Astrocyte (in vitro differentiated cells and primary cell): Measurements from ENCODE around the gene TIMP3. TPM values are rescaled to one million over a fixed set of nuclear protein-coding genes. Genes with fewer than 3 reads are reported as not detected.

Experiments used
- DNase-seq: peaks from one replicate; pipeline ENCODE4 v3.0.0-alpha.2; 2010; ENCODE audit warnings: low read depth
- FAIRE-seq: peaks from 2 replicates; lab custom pipeline; 2011; peaks lifted over from hg19 to GRCh38; lab: Jason Lieb, UNC
- H2AFZ ChIP-seq: 2 replicates; pipeline ENCODE4 v1.6.0; 2012; ENCODE audit warnings: low read depth, low read length, inconsistent platforms
- H3K27ac ChIP-seq: 2 replicates; pipeline ENCODE4 v1.5.1; 2011; ENCODE audit warnings: low read depth, low read length, inconsistent platforms
- H3K27me3 ChIP-seq: 2 replicates; pipeline ENCODE4 v1.6.0; 2011; ENCODE audit warnings: low read length, inconsistent platforms; ENCODE audit not compliant: insufficient read depth
- H3K36me3 ChIP-seq: 2 replicates; pipeline ENCODE4 v1.5.1; 2011; ENCODE audit warnings: low read length, inconsistent platforms; ENCODE audit not compliant: insufficient read depth
- H3K4me1 ChIP-seq: 2 replicates; pipeline ENCODE4 v1.5.1; 2011; ENCODE audit warnings: low read length, inconsistent platforms; ENCODE audit not compliant: insufficient read depth
- H3K4me2 ChIP-seq: 2 replicates; pipeline ENCODE4 v1.6.0; 2012; ENCODE audit warnings: low read length, inconsistent platforms
- H3K4me3 ChIP-seq: 2 replicates; pipeline ENCODE4 v1.5.1; 2011; ENCODE audit warnings: low read depth, mild to moderate bottlenecking, low read length, inconsistent platforms; ENCODE audit not compliant: insufficient read depth
- H3K79me2 ChIP-seq: 2 replicates; pipeline ENCODE4 v1.6.0; 2012; ENCODE audit warnings: mild to moderate bottlenecking, low read length, inconsistent platforms; ENCODE audit not compliant: insufficient read depth
- H3K9ac ChIP-seq: 2 replicates; pipeline ENCODE4 v1.6.0; 2012; ENCODE audit warnings: mild to moderate bottlenecking, low read length, inconsistent platforms
- H3K9me3 ChIP-seq: 2 replicates; pipeline ENCODE4 v1.5.1; 2012; ENCODE audit warnings: low read depth, mild to moderate bottlenecking, low read length, inconsistent platforms; ENCODE audit not compliant: insufficient read depth
- H4K20me1 ChIP-seq: 2 replicates; pipeline ENCODE4 v1.6.0; 2012; ENCODE audit warnings: low read length, inconsistent platforms; ENCODE audit not compliant: insufficient read depth
- H3K27ac Mint-ChIP-seq: one replicate; pipeline ENCODE4 v1.8.0; 2021; ENCODE audit warnings: mild to moderate bottlenecking, mixed read lengths; ENCODE audit not compliant: unreplicated experiment
- H3K27me3 Mint-ChIP-seq: one replicate; pipeline ENCODE4 v1.8.0; 2021; ENCODE audit warnings: low read depth, mixed read lengths; ENCODE audit not compliant: unreplicated experiment
- H3K36me3 Mint-ChIP-seq: one replicate; pipeline ENCODE4 v1.8.0; 2021; ENCODE audit warnings: low read depth, mixed read lengths; ENCODE audit not compliant: unreplicated experiment
- H3K4me1 Mint-ChIP-seq: one replicate; pipeline ENCODE4 v1.8.0; 2021; ENCODE audit warnings: low read depth, mixed read lengths; ENCODE audit not compliant: unreplicated experiment
- H3K4me3 Mint-ChIP-seq: one replicate; pipeline ENCODE4 v1.8.0; 2021; ENCODE audit warnings: mild to moderate bottlenecking, moderate library complexity, mixed read lengths; ENCODE audit not compliant: unreplicated experiment
- H3K9me3 Mint-ChIP-seq: one replicate; pipeline ENCODE4 v1.8.0; 2021; ENCODE audit warnings: mild to moderate bottlenecking, mixed read lengths; ENCODE audit not compliant: unreplicated experiment
- CTCF ChIP-seq: IDR thresholded peaks from 2 replicates; pipeline ENCODE4 v1.5.1; 2011; ENCODE audit warnings: low read depth, mild to moderate bottlenecking, inconsistent platforms, low read length, moderate library complexity; ENCODE audit not compliant: insufficient read depth
- EZH2 ChIP-seq: IDR thresholded peaks from 2 replicates; pipeline ENCODE4 v1.6.1; 2012; ENCODE audit warnings: mild to moderate bottlenecking, low read length, inconsistent platforms; ENCODE audit not compliant: insufficient read depth
- total RNA-seq: library from RNA; stranded (reverse); gene quantifications from 2 replicates; pipeline ENCODE4 v1.2.1, GENCODE V29; 2021

The TIMP3 gene
- total RNA-seq, 1 donor from 2014 or later, result 145 TPM

- H3K4me1 ChIP-seq, result no peaks in the 10 kb centered on the region
These were observed 17.6 kb downstream of the TIMP3 start for GRCh38 chr22:32819120-32819519.

GRCh38 chr22:32820131-32821119 lies 18.9 kb downstream of the TIMP3 start:
- Histone ChIP-seq H4K20me1 (peaks cover 95% of the 10 kb centered on the region), H3K27ac (no peak overlapping the region), H3K27me3 (no peaks in the 10 kb centered on the region), H3K9ac (no peak overlapping the region), H3K4me3 (no peak overlapping the region), H3K79me2 (peaks cover 91% of the 10 kb centered on the region), H3K9me3 (no peaks in the 10 kb centered on the region), H3K4me1 (no peaks in the 10 kb centered on the region), H3K4me2 (no peak overlapping the region), H2AFZ (no peak overlapping the region), H3K36me3 (peaks cover 3% of the 10 kb centered on the region)
- Mint-ChIP-seq H3K36me3 (peaks cover 22% of the 10 kb centered on the region), H3K27ac (peak overlapping the region; percentile 26), H3K27me3 (no peaks in the 10 kb centered on the region), H3K4me1 (peaks cover 9% of the 10 kb centered on the region), H3K4me3 (no peak overlapping the region), H3K9me3 (no peaks in the 10 kb centered on the region)
- FAIRE-seq (no peak), DNase-seq (peak; percentile 24)
- TF ChIP-seq EZH2, result no peak
- TF ChIP-seq CTCF, result no peak

More at GRCh38 chr22:32819120-32819519, 17.6 kb downstream of the TIMP3 start:
- DNase-seq (no peak), FAIRE-seq (no peak)
- peaks cover 18% of the 10 kb centered on the region for H3K36me3 Mint-ChIP-seq
- Histone ChIP-seq H3K4me2 (no peak overlapping the region), H2AFZ (no peak overlapping the region), H3K9me3 (no peaks in the 10 kb centered on the region), H4K20me1 (peaks cover 96% of the 10 kb centered on the region), H3K9ac (no peak overlapping the region), H3K36me3 (peaks cover 3% of the 10 kb centered on the region), H3K27me3 (no peaks in the 10 kb centered on the region), H3K27ac (no peak overlapping the region), H3K79me2 (peaks cover 95% of the 10 kb centered on the region), H3K4me3 (no peak overlapping the region)
- no peak overlapping the region for H3K27ac Mint-ChIP-seq
- H3K4me3 Mint-ChIP-seq, result no peak overlapping the region
- H3K27me3 Mint-ChIP-seq, result no peaks in the 10 kb centered on the region
- TF ChIP-seq EZH2 (no peak), CTCF (no peak)
- no peaks in the 10 kb centered on the region for H3K9me3 Mint-ChIP-seq
- peaks cover 7% of the 10 kb centered on the region for H3K4me1 Mint-ChIP-seq
